ENCODE data around the gene AURKB. TPM values are rescaled to one million over a fixed set of nuclear protein-coding genes. Genes with fewer than 3 reads are reported as not detected.
A peak's percentile ranks its signal among the peaks of the same experiment; 100 is the strongest.

AURKB gene
- total and polyA plus RNA-seq, 2 of the 13 experiments (the other 11 are each of a cell fraction or from before 2014, with no cell fraction given): 29.5 to 75.3 TPM

- TF ChIP-seq HINFP (CRISPR knock-in tag; IDR thresholded peaks at IDR 0.05; ENCODE audit: low read depth) (no peak; the same call in 1 of the 2 replicates), ZHX1 (CRISPR knock-in tag; IDR thresholded peaks at IDR 0.05; ENCODE audit: low read depth) (peak; percentile 97), HIC2 (CRISPR knock-in tag; IDR thresholded peaks at IDR 0.05; ENCODE audit: low read depth) (no peak), ZNF547 (CRISPR knock-in tag; IDR thresholded peaks at IDR 0.05) (peak; percentile 94), ZNF30 (CRISPR knock-in tag; IDR thresholded peaks at IDR 0.05) (no peak), KAT8 (CRISPR knock-in tag; IDR thresholded peaks at IDR 0.05) (peak; percentile 94), FIP1L1 (IDR thresholded peaks at IDR 0.05; ENCODE audit: borderline replicate concordance, insufficient read depth, low read depth, low read length) (no peak), TCF7 (IDR thresholded peaks at IDR 0.05; ENCODE audit: low read depth) (no peak), MYNN (CRISPR knock-in tag; IDR thresholded peaks at IDR 0.05; ENCODE audit: low read depth) (peak; percentile 79; the same call in 1 of the 2 replicates), ZNF672 (CRISPR knock-in tag; IDR thresholded peaks at IDR 0.05) (peak; percentile 98), FOSL2 (CRISPR knock-in tag; IDR thresholded peaks at IDR 0.05) (peak; percentile 84), PCBP1 (IDR thresholded peaks at IDR 0.05; ENCODE audit: borderline replicate concordance, low read depth, low read length) (no peak), ZNF784 (CRISPR knock-in tag; IDR thresholded peaks at IDR 0.05; ENCODE audit: borderline replicate concordance) (peak; percentile 72), SRF (IDR thresholded peaks at IDR 0.05; ENCODE audit: low read depth, low read length) (peak; percentile 66), DNMT1 (CRISPR knock-in tag; IDR thresholded peaks at IDR 0.05) (no peak), ZNF17 (CRISPR knock-in tag; IDR thresholded peaks at IDR 0.05) (no peak), BORCS8-MEF2B (CRISPR knock-in tag; IDR thresholded peaks at IDR 0.05) (no peak), CREB3 (CRISPR knock-in tag; IDR thresholded peaks at IDR 0.05) (peak; percentile 96), KLF13 (CRISPR knock-in tag; IDR thresholded peaks at IDR 0.05) (no peak), NR0B2 (CRISPR knock-in tag; IDR thresholded peaks at IDR 0.05) (0 out of 2 replicates have a peak, but pooled peaks have one; percentile 25), ZBTB7A (CRISPR knock-in tag; IDR thresholded peaks at IDR 0.05) (peak; percentile 91)
These were observed 37.1 kb downstream of the AURKB start (continued) for GRCh38 chr17:8173056-8173870.

All from HepG2 (cell line).